ENCODE measurements around the gene ATP2A1. TPM values are rescaled to one million over a fixed set of nuclear protein-coding genes. Genes with fewer than 3 reads are reported as not detected.

The ATP2A1 gene
- total RNA-seq, 1 experiment from 2014 or later = 10.7 TPM

GRCh38 chr16:28931801-28932225, 53.5 kb downstream of the ATP2A1 start, which contains the start of gene CD19:
CD19 (plus strand) TSS chr16:28931971; CDS start chr16:28932001, 30 bp downstream.
- Histone ChIP-seq H3K79me2 (ENCODE audit: low read depth) (no peaks in the 10 kb centered on the region), H3K36me3 (ENCODE audit: low read depth) (no peaks in the 10 kb centered on the region), H3K4me3 (no peak within 1 kb of the TSS), H2AFZ (no peak within 1 kb of the TSS), H3K27me3 (ENCODE audit: insufficient read depth, low read depth) (no peaks in the 10 kb centered on the region), H3K4me1 (replicated peaks; ENCODE audit: insufficient read depth) (no peaks in the 10 kb centered on the region), H3K9me2 (ENCODE audit: insufficient read depth) (no peaks in the 10 kb centered on the region), H3K27ac (no peak within 1 kb of the TSS), H4K20me1 (ENCODE audit: insufficient read depth) (no peaks in the 10 kb centered on the region), H3F3A (ENCODE audit: insufficient read depth, low read depth) (peaks cover 17% of the 10 kb centered on the region; the same call in 1 of the 2 replicates), H3K4me2 (no peak within 1 kb of the TSS), H3K9me3 (ENCODE audit: insufficient read depth, low read depth) (no peaks in the 10 kb centered on the region)
- ChIA-PET POLR2A (ENCODE audit: unreplicated experiment) (interaction anchor here (0.7 kb wide), 1 partner anchor 314 kb away, joined by 6 read pairs; no protein-coding TSS in a partner anchor), CTCF (interaction anchor here (0.6 kb wide), 1 partner anchor 11 kb away, joined by 3 read pairs; no protein-coding TSS in a partner anchor)
- no peak for DNase-seq
- TF ChIP-seq EZH2 (IDR thresholded peaks at IDR 0.05; ENCODE audit: low read depth) (no peak), CTCF (conservative IDR thresholded peaks at IDR 0.05) (no peak)
- no TSS peak for BruUV-seq (replicated peaks)
- intact Hi-C loops (cut with micrococcal nuclease; ENCODE audit: unreplicated experiment) = no loop called here

- POLR2A ChIA-PET (ENCODE audit: unreplicated experiment) = no interaction called here
- no peaks in the 10 kb centered on the region for H3K9me3 ChIP-seq (ENCODE audit: insufficient read depth, low read depth)
- DNase-seq = no peak
- no peak overlapping the region for H3K4me2 ChIP-seq
- no peak for TF ChIP-seq EZH2 (IDR thresholded peaks at IDR 0.05; ENCODE audit: low read depth)
- TF ChIP-seq CTCF (conservative IDR thresholded peaks at IDR 0.05) = no peak
- no peaks in the 10 kb centered on the region for H4K20me1 ChIP-seq (ENCODE audit: insufficient read depth)
- no peaks in the 10 kb centered on the region for H3K9me2 ChIP-seq (ENCODE audit: insufficient read depth)
- H3K27me3 ChIP-seq (ENCODE audit: insufficient read depth, low read depth) = no peaks in the 10 kb centered on the region
- no peaks in the 10 kb centered on the region for H3K36me3 ChIP-seq (ENCODE audit: low read depth)
- intact Hi-C loops (cut with micrococcal nuclease; ENCODE audit: unreplicated experiment) = no loop called here
- CTCF ChIA-PET = no interaction called here
- H3K4me1 ChIP-seq (replicated peaks; ENCODE audit: insufficient read depth) = no peaks in the 10 kb centered on the region
- H3K4me3 ChIP-seq = no peak overlapping the region
- peaks cover 17% of the 10 kb centered on the region; the same call in 1 of the 2 replicates for H3F3A ChIP-seq (ENCODE audit: insufficient read depth, low read depth)
- H3K79me2 ChIP-seq (ENCODE audit: low read depth) = no peaks in the 10 kb centered on the region
- H2AFZ ChIP-seq = no peak overlapping the region
- H3K27ac ChIP-seq = no peak overlapping the region
- BruUV-seq (replicated peaks) = no TSS peak
These were observed 54.3 kb downstream of the ATP2A1 start for GRCh38 chr16:28932339-28933141.

- no TSS peak for BruUV-seq (replicated peaks)
- Histone ChIP-seq H2AFZ (no peak overlapping the region), H3K79me2 (ENCODE audit: low read depth) (no peaks in the 10 kb centered on the region), H3K27me3 (ENCODE audit: insufficient read depth, low read depth) (no peaks in the 10 kb centered on the region), H3K9me2 (ENCODE audit: insufficient read depth) (no peaks in the 10 kb centered on the region), H3F3A (ENCODE audit: insufficient read depth, low read depth) (peaks cover 17% of the 10 kb centered on the region; the same call in 1 of the 2 replicates), H4K20me1 (ENCODE audit: insufficient read depth) (no peaks in the 10 kb centered on the region), H3K4me1 (replicated peaks; ENCODE audit: insufficient read depth) (no peaks in the 10 kb centered on the region), H3K27ac (no peak overlapping the region), H3K4me3 (no peak overlapping the region), H3K4me2 (no peak overlapping the region), H3K36me3 (ENCODE audit: low read depth) (no peaks in the 10 kb centered on the region), H3K9me3 (ENCODE audit: insufficient read depth, low read depth) (no peaks in the 10 kb centered on the region)
- intact Hi-C loops (cut with micrococcal nuclease; ENCODE audit: unreplicated experiment) = no loop called here
- TF ChIP-seq EZH2 (IDR thresholded peaks at IDR 0.05; ENCODE audit: low read depth) = no peak
- TF ChIP-seq CTCF (conservative IDR thresholded peaks at IDR 0.05) = no peak
- no peak for DNase-seq
- CTCF ChIA-PET = no interaction called here
- POLR2A ChIA-PET (ENCODE audit: unreplicated experiment) = no interaction called here
These were observed 54.9 kb downstream of the ATP2A1 start for GRCh38 chr16:28933171-28933570.
